Measurements from ENCODE around the gene NUDT2.

NUDT2 gene

DNA sequence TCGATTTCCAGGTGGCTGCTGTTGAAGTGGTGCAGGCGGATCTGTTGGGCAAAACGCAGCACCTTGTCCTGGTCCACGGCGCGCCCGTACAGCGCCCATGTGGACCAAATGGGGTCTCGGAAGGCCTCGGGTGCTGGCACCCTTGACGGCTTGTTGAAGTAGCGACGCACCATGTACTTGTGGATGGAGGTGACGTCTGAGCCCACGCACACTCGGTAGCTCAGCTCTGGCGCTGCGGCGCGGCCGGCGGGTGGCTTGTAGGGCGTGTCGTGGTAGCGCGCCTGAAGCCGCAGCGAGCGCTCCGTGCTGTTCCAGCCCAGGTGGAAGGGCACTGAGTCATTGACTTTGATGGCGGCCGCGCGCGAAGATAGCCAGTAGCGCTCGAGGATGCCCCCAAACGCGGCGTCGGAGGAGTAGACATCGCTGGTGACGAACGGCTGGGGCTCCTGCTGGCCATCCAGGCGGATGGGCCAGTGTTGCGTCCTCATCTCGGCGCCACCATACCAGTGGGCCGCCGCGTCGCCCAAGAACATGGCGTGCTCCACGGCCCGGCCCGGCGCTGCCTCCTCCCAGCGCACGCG lies 42.6 kb downstream of the NUDT2 start:
- Histone ChIP-seq H3K4me3 (ENCODE audit: low read length) (no peak overlapping the region), H3K27me3 (ENCODE audit: control insufficient read depth, low read length) (no peaks in the 10 kb centered on the region), H3F3A (ENCODE audit: control insufficient read depth, insufficient read depth) (no peaks in the 10 kb centered on the region)

GRCh38 chr9:34372467-34373011 lies 43.2 kb downstream of the NUDT2 start:
- Histone ChIP-seq H3K27ac (ENCODE audit: low read depth, low read length) (no peak overlapping the region), H3K27me3 (ENCODE audit: control insufficient read depth, low read length) (no peaks in the 10 kb centered on the region), H3K4me3 (ENCODE audit: low read length) (no peak overlapping the region), H3K36me3 (ENCODE audit: control insufficient read depth, low read length) (no peaks in the 10 kb centered on the region), H3F3A (ENCODE audit: control insufficient read depth, insufficient read depth) (no peaks in the 10 kb centered on the region), H3K9me2 (replicated peaks; ENCODE audit: control insufficient read depth, low read length) (no peaks in the 10 kb centered on the region), H3K9me3 (ENCODE audit: control insufficient read depth, insufficient read depth, low read length) (no peaks in the 10 kb centered on the region; the same call in 1 of the 2 replicates), H3K4me1 (ENCODE audit: control insufficient read depth, low read length) (peaks cover 19% of the 10 kb centered on the region), H3K79me2 (ENCODE audit: control insufficient read depth, low read length) (no peaks in the 10 kb centered on the region), H4K20me1 (ENCODE audit: control insufficient read depth, insufficient read depth, low read depth, low read length) (no peaks in the 10 kb centered on the region), H3K4me2 (ENCODE audit: low read length) (no peak overlapping the region)
- TF ChIP-seq EZH2phosphoT487 (IDR thresholded peaks at IDR 0.05; ENCODE audit: borderline replicate concordance, low read length) (no peak), CTCF (IDR thresholded peaks at IDR 0.05; ENCODE audit: low read depth, low read length, poor library complexity, severe bottlenecking) (no peak)

More for the DNA sequence above, 42.6 kb downstream of the NUDT2 start:
- Histone ChIP-seq H3K36me3 (ENCODE audit: control insufficient read depth, low read length) (no peaks in the 10 kb centered on the region), H4K20me1 (ENCODE audit: control insufficient read depth, insufficient read depth, low read depth, low read length) (no peaks in the 10 kb centered on the region), H3K9me3 (ENCODE audit: control insufficient read depth, insufficient read depth, low read length) (no peaks in the 10 kb centered on the region; the same call in 1 of the 2 replicates), H3K4me1 (ENCODE audit: control insufficient read depth, low read length) (peaks cover 14% of the 10 kb centered on the region), H3K4me2 (ENCODE audit: low read length) (no peak overlapping the region), H3K27ac (ENCODE audit: low read depth, low read length) (no peak overlapping the region), H3K9me2 (replicated peaks; ENCODE audit: control insufficient read depth, low read length) (no peaks in the 10 kb centered on the region), H3K79me2 (ENCODE audit: control insufficient read depth, low read length) (no peaks in the 10 kb centered on the region)
- TF ChIP-seq CTCF (IDR thresholded peaks at IDR 0.05; ENCODE audit: low read depth, low read length, poor library complexity, severe bottlenecking), result no peak
- no peak for TF ChIP-seq EZH2phosphoT487 (IDR thresholded peaks at IDR 0.05; ENCODE audit: borderline replicate concordance, low read length)

- H3K36me3 ChIP-seq (ENCODE audit: control insufficient read depth, low read length), result no peaks in the 10 kb centered on the region
- no peaks in the 10 kb centered on the region for H3K9me2 ChIP-seq (replicated peaks; ENCODE audit: control insufficient read depth, low read length)
- H3F3A ChIP-seq (ENCODE audit: control insufficient read depth, insufficient read depth), result no peaks in the 10 kb centered on the region
- no peak for TF ChIP-seq EZH2phosphoT487 (IDR thresholded peaks at IDR 0.05; ENCODE audit: borderline replicate concordance, low read length)
- no peak for TF ChIP-seq CTCF (IDR thresholded peaks at IDR 0.05; ENCODE audit: low read depth, low read length, poor library complexity, severe bottlenecking)
- no peak overlapping the region for H3K4me2 ChIP-seq (ENCODE audit: low read length)
- H3K4me3 ChIP-seq (ENCODE audit: low read length), result no peak overlapping the region
- no peaks in the 10 kb centered on the region; the same call in 1 of the 2 replicates for H3K9me3 ChIP-seq (ENCODE audit: control insufficient read depth, insufficient read depth, low read length)
- no peaks in the 10 kb centered on the region for H3K27me3 ChIP-seq (ENCODE audit: control insufficient read depth, low read length)
- H3K27ac ChIP-seq (ENCODE audit: low read depth, low read length), result no peak overlapping the region
- peaks cover 19% of the 10 kb centered on the region for H3K4me1 ChIP-seq (ENCODE audit: control insufficient read depth, low read length)
- no peaks in the 10 kb centered on the region for H4K20me1 ChIP-seq (ENCODE audit: control insufficient read depth, insufficient read depth, low read depth, low read length)
- H3K79me2 ChIP-seq (ENCODE audit: control insufficient read depth, low read length), result no peaks in the 10 kb centered on the region
These were observed 44.4 kb downstream of the NUDT2 start for GRCh38 chr9:34373749-34374148.

Data from DOHH2 (cell line).